Measurements from ENCODE around the gene UCHL5.

DNA sequence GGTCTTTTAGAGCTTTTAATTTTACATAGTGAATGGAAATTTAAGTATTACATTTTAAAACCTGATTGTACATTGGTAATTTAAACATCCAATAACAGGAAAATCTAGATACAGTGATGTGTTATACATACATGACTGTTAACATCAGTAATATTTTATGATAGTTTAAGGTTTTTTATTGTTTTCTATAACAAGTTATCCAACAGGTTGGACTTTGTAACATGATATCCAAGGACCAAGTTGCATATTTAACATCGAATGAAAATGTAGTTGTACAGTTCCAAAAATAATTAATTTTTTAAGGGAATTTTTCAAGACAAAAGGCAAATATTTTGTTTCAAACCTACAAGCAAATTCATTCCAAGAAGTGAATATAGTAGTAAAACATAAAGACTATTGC, 31.7 kb upstream of the UCHL5 start:
- TF ChIP-seq, protein P1, sequence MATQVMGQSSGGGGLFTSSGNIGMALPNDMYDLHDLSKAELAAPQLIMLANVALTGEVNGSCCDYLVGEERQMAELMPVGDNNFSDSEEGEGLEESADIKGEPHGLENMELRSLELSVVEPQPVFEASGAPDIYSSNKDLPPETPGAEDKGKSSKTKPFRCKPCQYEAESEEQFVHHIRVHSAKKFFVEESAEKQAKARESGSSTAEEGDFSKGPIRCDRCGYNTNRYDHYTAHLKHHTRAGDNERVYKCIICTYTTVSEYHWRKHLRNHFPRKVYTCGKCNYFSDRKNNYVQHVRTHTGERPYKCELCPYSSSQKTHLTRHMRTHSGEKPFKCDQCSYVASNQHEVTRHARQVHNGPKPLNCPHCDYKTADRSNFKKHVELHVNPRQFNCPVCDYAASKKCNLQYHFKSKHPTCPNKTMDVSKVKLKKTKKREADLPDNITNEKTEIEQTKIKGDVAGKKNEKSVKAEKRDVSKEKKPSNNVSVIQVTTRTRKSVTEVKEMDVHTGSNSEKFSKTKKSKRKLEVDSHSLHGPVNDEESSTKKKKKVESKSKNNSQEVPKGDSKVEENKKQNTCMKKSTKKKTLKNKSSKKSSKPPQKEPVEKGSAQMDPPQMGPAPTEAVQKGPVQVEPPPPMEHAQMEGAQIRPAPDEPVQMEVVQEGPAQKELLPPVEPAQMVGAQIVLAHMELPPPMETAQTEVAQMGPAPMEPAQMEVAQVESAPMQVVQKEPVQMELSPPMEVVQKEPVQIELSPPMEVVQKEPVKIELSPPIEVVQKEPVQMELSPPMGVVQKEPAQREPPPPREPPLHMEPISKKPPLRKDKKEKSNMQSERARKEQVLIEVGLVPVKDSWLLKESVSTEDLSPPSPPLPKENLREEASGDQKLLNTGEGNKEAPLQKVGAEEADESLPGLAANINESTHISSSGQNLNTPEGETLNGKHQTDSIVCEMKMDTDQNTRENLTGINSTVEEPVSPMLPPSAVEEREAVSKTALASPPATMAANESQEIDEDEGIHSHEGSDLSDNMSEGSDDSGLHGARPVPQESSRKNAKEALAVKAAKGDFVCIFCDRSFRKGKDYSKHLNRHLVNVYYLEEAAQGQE (IDR thresholded peaks at IDR 0.05; ENCODE audit: insufficient read depth in 1 of 2, low read depth in 2 of 2, low read length in 2 of 2), result no peak
- TF ChIP-seq POLR2AphosphoS5 (IDR thresholded peaks at IDR 0.05; ENCODE audit: low read depth, low read length), result no peak
- TF ChIP-seq SIN3A (IDR thresholded peaks at IDR 0.05; ENCODE audit: borderline replicate concordance, insufficient read depth, low read length), result no peak

All from PFSK-1 (cell line).